ENCODE data around the gene GMPR2.

- TF ChIP-seq CTCF (IDR thresholded peaks at IDR 0.05) (no peak), POLR2A (IDR thresholded peaks at IDR 0.05) (no peak)
Observed at GRCh38 chr14:24250354-24250753, 17.6 kb downstream of the GMPR2 start.
